K562 (cell line): ENCODE measurements around the gene AGBL1. TPM values are rescaled to one million over a fixed set of nuclear protein-coding genes. Genes with fewer than 3 reads are reported as not detected.

Experiments used
- ATAC-seq: fragments of 200-7000 bp; cut with Tn5 transposase; 3 replicates; pipeline ENCODE4 v1.9.1; 2020; ENCODE audit warnings: moderate library complexity
- BruUV-seq: library from RNA; stranded (reverse); fragments of 400-500 nt; replicated peaks from 2 replicates; lab custom pipeline; 2021; lab: Mats Ljungman, UMichigan
- CTCF ChIA-PET: fragments of 300-600 bp; formaldehyde crosslinking; extraction: SDS; loops from one replicate; lab custom pipeline; 2021; ENCODE audit warnings: low intra/inter-chr PET ratio; lab: Yijun Ruan, JAX
- POLR2A ChIA-PET: fragments of 300-600, 350-650 bp; sonication (Branson Sonifier 250); formaldehyde crosslinking; extraction: SDS; loops from one replicate; lab custom pipeline; 2021; ENCODE audit warnings: antibody characterized with exemption, inconsistent platforms; lab: Yijun Ruan, JAX
- DNase-seq, 4 experiments: peaks; one replicate each; pipeline versions ENCODE4 v3.0.0 to v3.0.0-alpha.2; 2011 to 2018; ENCODE audit warnings: low spot score in 3 of 4, mixed read lengths in 3 of 4; ENCODE audit errors: extremely low read depth in 1 of 4
- FAIRE-seq: peaks from 2 replicates; lab custom pipeline; 2011; peaks lifted over from hg19 to GRCh38; lab: Jason Lieb, UNC
- H2AFZ ChIP-seq: 2 replicates; pipeline ENCODE4 v1.6.0; 2011; ENCODE audit warnings: low read depth, low read length, control low read depth, inconsistent platforms
- H3K27ac ChIP-seq: fragments of 200-600 bp; 3 replicates; pipeline ENCODE4 v1.8.0; 2011; ENCODE audit warnings: low read depth, mild to moderate bottlenecking, control low read depth, inconsistent platforms, low read length, moderate library complexity, mixed read lengths; ENCODE audit errors: extremely low read depth
- H3K27me3 ChIP-seq, 2 experiments: fragments of 300-600 bp in 1 of 2; 2 replicates in 1 of 2; 3 replicates in 1 of 2; pipeline versions ENCODE4 v1.6.0 to v1.8.0; 2011; ENCODE audit warnings: inconsistent platforms in 2 of 2, low read length in 2 of 2, mild to moderate bottlenecking in 1 of 2, mixed read lengths in 1 of 2, moderate library complexity in 1 of 2; ENCODE audit not compliant: control insufficient read depth in 2 of 2, insufficient read depth in 2 of 2
- H3K36me3 ChIP-seq: fragments of 300-600 bp; 3 replicates; pipeline ENCODE4 v1.8.0; 2011; ENCODE audit warnings: mild to moderate bottlenecking, low read length, inconsistent platforms; ENCODE audit not compliant: control insufficient read depth, insufficient read depth
- H3K4me1 ChIP-seq, 2 experiments: fragments of 200-600 bp in 1 of 2; replicated peaks in 1 of 2; 2 replicates in 1 of 2; 3 replicates in 1 of 2; pipeline versions ENCODE4 v1.5.1 to v1.8.0; 2011; ENCODE audit warnings: inconsistent platforms in 2 of 2, low read length in 2 of 2, mild to moderate bottlenecking in 1 of 2, mixed read lengths in 1 of 2, moderate library complexity in 1 of 2; ENCODE audit not compliant: control insufficient read depth in 2 of 2, insufficient read depth in 2 of 2
- H3K4me2 ChIP-seq: 2 replicates; pipeline ENCODE4 v1.6.1; 2011; ENCODE audit warnings: low read length, control low read depth, inconsistent platforms, mixed read lengths; ENCODE audit not compliant: insufficient read depth
- H3K4me3 ChIP-seq: fragments of 200-600 bp; sonication (generic), shearing (Covaris generic); 2 replicates; pipeline ENCODE4 v1.5.1; 2016; ENCODE audit warnings: control low read depth, inconsistent platforms
- H3K79me2 ChIP-seq: fragments of 200-600 bp; 3 replicates; pipeline ENCODE4 v1.8.0; 2011; ENCODE audit warnings: low read length, inconsistent platforms; ENCODE audit not compliant: control insufficient read depth, insufficient read depth
- H3K9ac ChIP-seq, 2 experiments: 2 replicates each; pipeline versions ENCODE4 v1.6.0 to v1.6.1; 2011; ENCODE audit warnings: low read depth in 2 of 2, low read length in 2 of 2, control low read depth in 1 of 2, inconsistent platforms in 1 of 2, mild to moderate bottlenecking in 1 of 2, mixed read lengths in 1 of 2; ENCODE audit not compliant: insufficient read depth in 1 of 2
- H3K9me1 ChIP-seq: one replicate; pipeline ENCODE4 v1.6.0; 2011; ENCODE audit warnings: inconsistent platforms, mild to moderate bottlenecking, low read length, moderate library complexity; ENCODE audit not compliant: control insufficient read depth, insufficient read depth
- H3K9me3 ChIP-seq: replicated peaks from 2 replicates; pipeline ENCODE4 v1.5.1; 2011; ENCODE audit warnings: low read depth, low read length, inconsistent platforms; ENCODE audit not compliant: control insufficient read depth, insufficient read depth
- H4K20me1 ChIP-seq: replicated peaks from 2 replicates; pipeline ENCODE4 v1.6.1; 2011; ENCODE audit warnings: low read length, inconsistent platforms, mixed read lengths; ENCODE audit not compliant: control insufficient read depth, insufficient read depth
- CHD7 ChIP-seq: fragments of 200-600 bp; sonication (generic); IDR thresholded peaks from one replicate; pipeline ENCODE4 v1.6.1; 2012; ENCODE audit warnings: mild to moderate bottlenecking, low read depth, low read length, inconsistent platforms
- ETS2 ChIP-seq: IDR thresholded peaks from 2 replicates; pipeline ENCODE4 v1.6.1; 2016; ENCODE audit warnings: borderline replicate concordance, missing genetic modification characterization, mild to moderate bottlenecking, moderate library complexity, missing compliant biosample characterization; ENCODE audit not compliant: poor library complexity, severe bottlenecking
- ETV5 ChIP-seq: sonication (generic); formaldehyde crosslinking; IDR thresholded peaks from 2 replicates; pipeline ENCODE4 v1.4.0; 2020; ENCODE audit warnings: low read depth, mild to moderate bottlenecking, missing genetic modification reagents
- NBN ChIP-seq: fragments of 450-650 bp; IDR thresholded peaks from 2 replicates; pipeline ENCODE4 v1.6.1; 2016; ENCODE audit warnings: low read depth, mild to moderate bottlenecking
- PHF21A ChIP-seq: fragments of 450-650 bp; IDR thresholded peaks from 2 replicates; pipeline ENCODE4 v1.6.1; 2017; ENCODE audit warnings: low read depth, borderline replicate concordance
- PTBP1 ChIP-seq: fragments of 200-400 bp; formaldehyde crosslinking; IDR thresholded peaks from 2 replicates; pipeline ENCODE4 v1.6.1; 2017; ENCODE audit warnings: low read depth, low read length
- RBM34 ChIP-seq: fragments of 200-400 bp; formaldehyde crosslinking; IDR thresholded peaks from 2 replicates; pipeline ENCODE4 v1.6.1; 2018; ENCODE audit warnings: low read length, borderline replicate concordance; ENCODE audit not compliant: insufficient read depth
- SMC3 ChIP-seq: conservative IDR thresholded peaks from 2 replicates; pipeline ENCODE4 v1.6.1; 2011; ENCODE audit warnings: low read depth, low read length, improper control_type of control experiment; ENCODE audit not compliant: insufficient read depth
- STAG1 ChIP-seq: sonication (generic); formaldehyde crosslinking; IDR thresholded peaks from 2 replicates; pipeline ENCODE4 v1.5.0; 2020; ENCODE audit warnings: missing genetic modification reagents, borderline replicate concordance
- WGBS: fragments of 100-300 bp; shearing (Covaris generic); methylation state at CpG from one replicate; pipeline ENCODE4 v1.1.6; 2016; ENCODE audit warnings: low coverage, mixed read lengths; ENCODE audit not compliant: insufficient coverage; ENCODE audit errors: missing lambda C conversion rate; 5-methylcytosine and 5-hydroxymethylcytosine counted together
- in situ Hi-C: fragments of 300-500 bp; cut with MboI; formaldehyde crosslinking; loops from 4 replicates; pipeline ENCODE4 v1.15.0; 2018; ENCODE audit warnings: inconsistent platforms, mixed read lengths
- intact Hi-C: fragments of 100-400 bp; cut with micrococcal nuclease; formaldehyde crosslinking; loops from 2 replicates; pipeline ENCODE4 v1.14.2; 2022
- polyA plus RNA-seq, 8 experiments: library from polyadenylated mRNA; depleted of rRNA in 4 of 8; stranded (reverse) in 5 of 8; unstranded in 3 of 8; fragments of >200 nt; fragmentation: Nextera tagmentation in 2 of 8; fragmentation: Illumina TruSeq in 1 of 8; extraction: Ambion mirVana in 2 of 8; extraction: Trizol in 1 of 8; gene quantifications; 2 replicates each; pipeline versions ENCODE4 v1.2.1 to v1.2.3, GENCODE V29; 2011 to 2014; ENCODE audit warnings: inconsistent platforms in 1 of 8, missing spikeins in 1 of 8
- total RNA-seq, 7 experiments: library from RNA; depleted of rRNA in 6 of 7; stranded (reverse); fragments of >200 nt in 6 of 7; fragmentation: Illumina TruSeq in 2 of 7; extraction: Trizol in 2 of 7; gene quantifications; 2 replicates each; pipeline versions ENCODE4 v1.2.1 to v1.2.3, GENCODE V29; 2011 to 2021; ENCODE audit warnings: low replicate concordance in 1 of 7
- TF ChIP-seq, protein P1 (sequence below): fragments of 450-650 bp; conservative IDR thresholded peaks from 2 replicates; pipeline ENCODE4 v1.6.1; 2016; ENCODE audit warnings: missing genetic modification characterization, low read depth, mild to moderate bottlenecking, missing compliant biosample characterization, moderate library complexity

The AGBL1 gene
- total and polyA plus RNA-seq, 9 of the 15 experiments (the other 6 are each of a cell fraction or from before 2014, with no cell fraction given) = not detected

DNA sequence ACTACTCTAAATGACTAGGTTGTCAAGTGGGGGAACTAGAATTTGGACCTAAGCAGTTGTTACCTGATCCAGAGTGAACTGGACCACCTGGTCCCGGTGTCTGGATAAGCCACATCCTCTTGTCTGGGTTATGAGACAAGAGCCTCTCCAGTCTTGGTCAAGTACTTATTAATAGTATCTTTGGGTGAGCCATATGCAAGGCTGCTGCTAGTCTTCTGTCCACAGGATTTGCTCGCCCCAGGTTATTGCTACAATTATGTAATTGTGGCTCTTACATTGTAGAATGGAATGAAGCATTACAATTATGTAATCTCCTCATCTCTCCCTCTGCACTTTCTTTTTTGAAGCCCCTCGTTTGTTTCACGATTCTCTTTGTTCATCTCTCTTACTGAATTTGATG is 24.0 kb upstream of the AGBL1 start (continued):
- TF ChIP-seq, protein P1, sequence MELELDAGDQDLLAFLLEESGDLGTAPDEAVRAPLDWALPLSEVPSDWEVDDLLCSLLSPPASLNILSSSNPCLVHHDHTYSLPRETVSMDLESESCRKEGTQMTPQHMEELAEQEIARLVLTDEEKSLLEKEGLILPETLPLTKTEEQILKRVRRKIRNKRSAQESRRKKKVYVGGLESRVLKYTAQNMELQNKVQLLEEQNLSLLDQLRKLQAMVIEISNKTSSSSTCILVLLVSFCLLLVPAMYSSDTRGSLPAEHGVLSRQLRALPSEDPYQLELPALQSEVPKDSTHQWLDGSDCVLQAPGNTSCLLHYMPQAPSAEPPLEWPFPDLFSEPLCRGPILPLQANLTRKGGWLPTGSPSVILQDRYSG = no peak
- TF ChIP-seq PTBP1 (no peak), ETS2 (no peak)

DNA sequence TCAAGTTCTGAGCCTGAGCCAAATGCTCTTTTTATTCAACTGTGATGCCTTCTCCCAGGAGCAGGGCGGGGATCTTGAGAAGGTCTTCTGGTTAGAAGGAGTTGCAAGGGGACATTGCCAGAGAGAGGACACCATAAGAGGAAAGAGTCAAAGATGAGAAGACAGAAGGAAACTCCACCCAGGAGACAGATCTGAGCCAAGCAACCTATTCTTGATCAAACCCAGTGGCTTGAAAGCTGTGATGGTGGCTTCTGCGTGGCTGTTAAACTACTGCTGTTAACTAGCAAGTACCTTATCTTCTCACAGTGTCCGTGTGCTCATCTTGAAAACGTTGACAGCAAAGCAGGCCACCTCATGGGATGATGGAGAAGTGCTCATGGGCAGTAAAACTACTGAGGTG is 19.8 kb upstream of the AGBL1 start:
- FAIRE-seq (no peak), ATAC-seq (no peak), DNase-seq (no peak)
- Histone ChIP-seq H2AFZ (no peak overlapping the region), H3K27me3 (no peaks in the 10 kb centered on the region), H4K20me1 (no peaks in the 10 kb centered on the region), H3K9ac (no peak overlapping the region), H3K36me3 (no peaks in the 10 kb centered on the region), H3K4me2 (no peak overlapping the region), H3K9me3 (no peaks in the 10 kb centered on the region), H3K27ac (no peak overlapping the region), H3K79me2 (no peaks in the 10 kb centered on the region), H3K4me3 (no peak overlapping the region), H3K9me1 (no peaks in the 10 kb centered on the region), H3K4me1 (no peaks in the 10 kb centered on the region)
- intact Hi-C loops = no loop called here
- whole genome bisulfite sequencing = 3% methylated on average over 4 of the region's 4 CpGs
- BruUV-seq = no TSS peak
- POLR2A ChIA-PET = no interaction called here
- CTCF ChIA-PET = no interaction called here
- in situ Hi-C loops = no loop called here
- TF ChIP-seq STAG1 (CRISPR knock-in tag) = no peak
- no peak for TF ChIP-seq PHF21A
- TF ChIP-seq NBN = no peak
- no peak for TF ChIP-seq SMC3
- TF ChIP-seq RBM34 = no peak
- no peak for TF ChIP-seq ETV5 (CRISPR knock-in tag)
- TF ChIP-seq CHD7 = no peak
